ENCODE results near the gene PKN2. TPM values are rescaled to one million over a fixed set of nuclear protein-coding genes. Genes with fewer than 3 reads are reported as not detected.
A peak's percentile ranks its signal among the peaks of the same experiment; 100 is the strongest.

Gene PKN2
- total and polyA plus RNA-seq, 2 donors (not counting 1 experiment from before 2014, with no cell fraction given) = 11.9 to 51.6 TPM

DNA sequence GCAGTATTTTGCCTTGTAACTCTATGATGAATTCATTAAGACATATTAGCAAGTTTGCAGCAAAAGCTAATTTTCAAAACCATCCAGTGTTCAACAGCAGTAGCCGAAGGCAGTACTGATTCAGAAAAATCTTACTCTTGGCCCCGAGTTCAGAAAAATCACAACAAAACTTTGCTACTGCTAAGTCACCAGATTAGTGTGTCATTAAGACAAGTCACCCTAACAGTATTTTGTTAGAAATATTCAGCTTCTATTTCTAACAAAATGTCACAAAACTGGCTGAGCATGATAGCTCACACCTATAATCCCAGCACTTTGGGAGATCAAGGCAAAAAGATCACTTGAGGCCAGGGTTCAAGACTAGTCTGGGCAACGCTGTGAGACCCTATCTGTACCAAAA is 199.1 kb downstream of the PKN2 start:
- no peak overlapping the region for H3K9ac ChIP-seq (ENCODE audit: low read length)
- Mint-ChIP-seq H3K4me1 (peaks cover 30% of the 10 kb centered on the region), H3K9me3 (ENCODE audit: insufficient read depth) (no peaks in the 10 kb centered on the region), H3K27me3 (no peaks in the 10 kb centered on the region), H3K4me3 (no peak overlapping the region), H3K27ac (peak overlapping the region; percentile 27)
- no peak overlapping the region for H3K4me2 ChIP-seq (replicated peaks; ENCODE audit: low read depth, low read length, poor library complexity, severe bottlenecking)
- H4K20me1 ChIP-seq (ENCODE audit: control insufficient read depth, insufficient read depth, low read length, poor library complexity, severe bottlenecking) = peaks cover 37% of the 10 kb centered on the region
- peaks cover 85% of the 10 kb centered on the region for H3K79me2 ChIP-seq (ENCODE audit: control insufficient read depth, insufficient read depth, low read length)
- ATAC-seq (ENCODE audit: low read depth) (no peak), DNase-seq (no peak)
- no peak for TF ChIP-seq EZH2 (IDR thresholded peaks at IDR 0.05; ENCODE audit: borderline replicate concordance, insufficient read depth, low read depth, low read length, poor library complexity, severe bottlenecking)
- TF ChIP-seq, protein P1, sequence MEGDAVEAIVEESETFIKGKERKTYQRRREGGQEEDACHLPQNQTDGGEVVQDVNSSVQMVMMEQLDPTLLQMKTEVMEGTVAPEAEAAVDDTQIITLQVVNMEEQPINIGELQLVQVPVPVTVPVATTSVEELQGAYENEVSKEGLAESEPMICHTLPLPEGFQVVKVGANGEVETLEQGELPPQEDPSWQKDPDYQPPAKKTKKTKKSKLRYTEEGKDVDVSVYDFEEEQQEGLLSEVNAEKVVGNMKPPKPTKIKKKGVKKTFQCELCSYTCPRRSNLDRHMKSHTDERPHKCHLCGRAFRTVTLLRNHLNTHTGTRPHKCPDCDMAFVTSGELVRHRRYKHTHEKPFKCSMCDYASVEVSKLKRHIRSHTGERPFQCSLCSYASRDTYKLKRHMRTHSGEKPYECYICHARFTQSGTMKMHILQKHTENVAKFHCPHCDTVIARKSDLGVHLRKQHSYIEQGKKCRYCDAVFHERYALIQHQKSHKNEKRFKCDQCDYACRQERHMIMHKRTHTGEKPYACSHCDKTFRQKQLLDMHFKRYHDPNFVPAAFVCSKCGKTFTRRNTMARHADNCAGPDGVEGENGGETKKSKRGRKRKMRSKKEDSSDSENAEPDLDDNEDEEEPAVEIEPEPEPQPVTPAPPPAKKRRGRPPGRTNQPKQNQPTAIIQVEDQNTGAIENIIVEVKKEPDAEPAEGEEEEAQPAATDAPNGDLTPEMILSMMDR (IDR thresholded peaks at IDR 0.05) = no peak
- no peak overlapping the region for H3K4me3 ChIP-seq (ENCODE audit: control extremely low read depth in 1 of 5, extremely low read depth in 1 of 5, insufficient read depth in 1 of 5, low read depth in 2 of 5, low read length in 4 of 5)
- H3K9me3 ChIP-seq (ENCODE audit: control extremely low read depth in 1 of 3, control insufficient read depth in 2 of 3, insufficient read depth in 1 of 3, low read length in 2 of 3) = no peaks in the 10 kb centered on the region
- WGBS (ENCODE audit: insufficient coverage) = 100% methylated on average over 2 of the region's 3 CpGs
- POLR2A ChIA-PET = no interaction called here
- peaks cover 5 to 36% of the 10 kb centered on the region in 2 experiments for H3K36me3 ChIP-seq (replicated peaks in 1 of 2; ENCODE audit: control extremely low read depth in 1 of 2, control insufficient read depth in 1 of 2, extremely low read depth in 1 of 2, insufficient read depth in 2 of 2, low read length in 1 of 2)
- no peak overlapping the region for H3K27ac ChIP-seq (ENCODE audit: low read length in 2 of 2)
- no peaks in the 10 kb centered on the region for H3K27me3 ChIP-seq (replicated peaks in 1 of 4; ENCODE audit: control extremely low read depth in 1 of 4, control insufficient read depth in 3 of 4, insufficient read depth in 4 of 4, low read length in 3 of 4)
- CTCF ChIA-PET = no interaction called here
- H2AFZ ChIP-seq (ENCODE audit: insufficient read depth, low read depth, low read length, poor library complexity, severe bottlenecking) = no peak overlapping the region
- intact Hi-C loops (cut with micrococcal nuclease) = loop anchor here (10.0 kb wide), 1 partner anchor 1548 kb away; no protein-coding TSS in a partner anchor
- no peaks in the 10 kb centered on the region for H3K4me1 ChIP-seq (ENCODE audit: control insufficient read depth in 2 of 2, insufficient read depth in 2 of 2, low read length in 2 of 2)

Small RNAs within 50 kb of the gene (small RNA-seq; reads per million reads assigned to genes)
- not detected for gene RNU6-125P (ENCODE audit: insufficient read length, low read depth, low replicate concordance)

Other genes with a start within 250 kb of the PKN2 start
- gene GTF2B, start 207.3 kb downstream of the PKN2 start, total RNA-seq = 32.0 and 36.8 TPM in 2 replicates
- 29.2 and 78.0 TPM in 2 replicates for gene GTF2B, start 207.3 kb downstream of the PKN2 start, polyA plus RNA-seq